CD4-positive, alpha-beta T cell treated with Interleukin-12 subunit alpha and Interleukin-12 subunit beta, for 1 hour (primary cell): ENCODE results near the gene ABT1.

ENCODE experiments used
- DNase-seq: peaks from one replicate; pipeline ENCODE4 v3.0.0-alpha.2; 2020

ABT1 gene

DNA sequence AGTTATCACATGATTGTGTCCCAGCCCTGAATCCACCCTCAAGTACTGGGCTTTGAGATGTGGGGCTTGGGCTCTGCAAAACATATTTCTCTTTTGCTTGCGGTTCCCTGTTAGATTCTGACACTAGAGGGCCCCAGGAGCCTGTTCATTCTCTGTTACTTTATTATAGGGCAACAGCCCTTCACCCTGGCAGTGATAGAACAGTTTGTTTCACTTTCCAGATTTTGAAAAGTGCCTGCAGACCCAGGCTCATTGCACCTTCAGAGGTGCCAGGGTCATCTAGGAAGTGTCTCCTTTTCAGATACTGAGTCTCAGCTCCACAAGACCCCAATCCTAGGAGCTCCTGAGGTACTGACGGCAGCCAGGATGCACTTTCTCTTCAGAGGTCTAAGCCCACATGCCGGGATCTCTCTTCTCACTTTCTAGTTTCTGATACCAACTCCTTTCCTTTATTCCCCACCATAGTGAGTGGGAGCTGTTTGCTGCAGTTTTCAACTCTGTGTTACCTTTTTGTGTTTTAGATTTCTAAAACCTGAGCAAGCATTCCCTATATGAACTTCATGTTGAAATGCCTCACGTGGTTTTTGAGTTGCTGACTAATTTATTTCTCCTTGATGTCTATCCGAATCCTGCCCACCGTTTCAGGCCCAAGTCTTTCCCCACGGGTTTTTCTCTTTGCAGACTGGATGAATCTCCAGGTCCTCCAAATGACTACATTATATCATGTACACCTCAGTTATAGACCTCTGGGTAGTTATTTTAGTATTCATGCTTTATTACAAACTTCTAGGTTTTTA lies 10.9 kb downstream of the ABT1 start:
- DNase-seq, result peak; percentile 78

- no peak for DNase-seq
Observed at GRCh38 chr6:26609463-26609862, 12.7 kb downstream of the ABT1 start.

DNA sequence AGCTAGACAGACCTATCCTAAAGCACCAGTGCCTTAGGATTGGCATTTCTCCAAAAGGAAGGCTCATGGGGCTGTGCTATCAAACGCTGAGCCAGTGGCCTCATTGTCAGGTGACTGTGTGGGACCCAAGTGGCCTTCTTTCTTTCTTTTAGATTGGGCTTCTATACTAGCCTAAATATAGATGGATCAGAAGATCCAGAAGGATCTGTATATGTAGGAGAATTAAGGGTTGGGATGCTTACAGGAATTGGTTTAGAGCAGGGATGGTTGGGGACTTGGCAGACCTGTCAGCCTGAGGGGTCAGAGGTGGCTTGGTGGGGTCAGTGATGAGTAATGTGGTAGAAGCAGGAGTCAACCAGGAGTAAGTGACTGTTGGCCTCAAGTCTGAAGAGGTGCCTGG lies 14.8 kb downstream of the ABT1 start:
- DNase-seq, result no peak

DNA sequence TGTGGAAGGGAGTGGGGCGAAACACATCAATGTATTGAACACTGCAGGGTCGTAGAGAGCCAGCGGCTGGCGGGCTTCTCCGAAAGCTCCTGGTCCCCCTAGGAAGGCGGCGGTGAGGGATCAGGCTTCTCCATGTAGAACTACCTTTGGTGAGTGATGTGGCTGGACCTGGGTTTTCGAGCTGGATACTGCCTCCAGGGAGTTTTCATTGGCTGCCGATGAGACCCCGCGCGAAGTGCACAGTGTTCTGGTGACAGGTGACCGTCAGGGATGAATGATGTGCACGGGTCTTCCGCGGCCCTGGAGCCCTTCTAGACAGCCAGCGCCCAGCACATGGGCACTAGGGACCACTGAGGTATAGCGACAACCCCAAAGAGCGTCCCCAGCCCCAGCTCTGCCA lies 16.4 kb downstream of the ABT1 start:
- no peak for DNase-seq

DNA sequence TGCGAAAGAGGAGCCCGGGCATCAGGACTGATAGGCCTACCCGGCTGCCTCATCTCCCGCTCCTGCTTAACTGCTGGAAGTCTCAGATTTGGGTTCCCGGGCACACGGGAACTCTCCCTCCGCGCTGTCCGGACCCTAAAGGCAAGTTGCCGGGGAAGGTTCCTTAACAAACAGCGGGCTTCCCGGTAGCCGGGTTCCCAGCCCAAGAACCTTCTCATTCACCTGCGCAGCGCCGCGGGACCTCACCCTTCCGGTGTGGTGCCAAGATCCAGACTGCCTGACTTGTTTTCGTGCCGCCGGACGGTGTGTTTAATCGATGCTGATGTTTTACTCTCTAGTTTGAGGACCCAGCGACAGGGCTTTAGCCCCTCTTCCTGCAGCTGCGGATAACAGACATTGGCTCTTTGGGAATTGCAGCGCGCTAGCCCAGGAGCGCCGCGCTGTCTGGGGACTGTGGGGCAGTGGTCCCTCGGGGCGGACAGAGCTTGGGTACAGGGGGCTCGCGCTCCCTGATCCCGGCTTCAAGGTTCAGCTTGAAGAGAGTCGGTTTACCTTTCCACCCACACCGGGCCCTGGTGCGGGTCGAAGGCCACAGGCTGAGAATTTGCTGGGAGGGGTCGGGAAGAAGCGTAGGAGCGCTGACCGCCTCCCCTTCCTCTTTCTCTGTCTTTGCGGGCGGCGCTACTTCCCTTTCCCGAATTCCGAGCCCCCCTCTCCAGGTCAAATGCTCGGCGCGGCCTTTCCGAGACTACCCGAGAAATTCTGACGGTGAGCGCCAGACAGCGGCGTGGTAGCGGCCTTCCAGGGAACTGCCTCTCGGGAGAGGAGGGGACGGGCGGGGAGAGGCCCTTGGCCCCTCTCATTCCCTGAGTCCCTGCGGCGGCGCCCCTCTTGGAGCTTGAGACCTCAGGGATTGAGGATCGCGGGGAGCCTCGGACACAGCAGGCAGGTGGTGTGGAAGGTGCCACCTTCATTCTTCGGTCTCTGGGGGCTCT lies 17.2 kb downstream of the ABT1 start:
- DNase-seq, result peak; percentile 21

GRCh38 chr6:26623339-26623859 lies 26.6 kb downstream of the ABT1 start:
- DNase-seq, result no peak

DNA sequence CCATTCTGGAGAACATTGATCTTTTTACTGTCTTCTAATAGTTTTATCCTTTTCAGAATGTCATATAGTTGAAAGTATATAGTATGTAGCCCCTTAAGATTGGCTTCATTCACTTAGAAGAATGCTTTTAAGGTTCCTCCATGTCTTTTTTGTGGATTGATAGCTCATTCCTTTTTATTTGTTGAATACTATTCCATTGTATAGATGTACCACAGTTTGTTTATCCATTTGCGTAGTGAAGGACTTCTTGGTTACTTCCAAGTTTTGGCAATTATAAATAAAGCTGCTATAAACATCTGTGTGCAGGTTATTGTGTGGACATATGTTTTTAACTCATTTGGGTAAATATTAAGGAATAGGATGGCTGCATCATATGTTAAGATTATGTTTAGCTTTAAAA lies 27.8 kb downstream of the ABT1 start:
- DNase-seq, result no peak

DNA sequence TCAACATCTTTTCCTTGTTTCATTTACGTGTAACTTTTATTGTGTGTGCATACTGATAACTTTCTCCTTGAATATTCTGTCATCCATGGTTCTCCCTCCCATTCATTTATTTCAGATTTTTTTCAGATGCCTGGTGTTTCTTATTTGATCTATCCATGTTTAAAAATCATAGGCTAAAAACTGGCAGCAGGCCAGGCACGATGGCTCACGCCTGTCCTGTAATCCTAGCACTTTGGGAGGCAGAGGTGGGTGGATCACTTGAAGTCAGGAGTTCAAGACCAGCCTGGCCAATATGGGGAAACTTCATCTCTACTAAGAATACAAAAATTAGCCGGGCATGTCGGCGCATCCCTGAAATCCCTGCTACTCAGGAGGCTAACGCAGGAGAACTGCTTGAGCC lies 31.1 kb downstream of the ABT1 start:
- no peak for DNase-seq

- no peak for DNase-seq
Observed at GRCh38 chr6:26629359-26629758, 32.6 kb downstream of the ABT1 start.

DNA sequence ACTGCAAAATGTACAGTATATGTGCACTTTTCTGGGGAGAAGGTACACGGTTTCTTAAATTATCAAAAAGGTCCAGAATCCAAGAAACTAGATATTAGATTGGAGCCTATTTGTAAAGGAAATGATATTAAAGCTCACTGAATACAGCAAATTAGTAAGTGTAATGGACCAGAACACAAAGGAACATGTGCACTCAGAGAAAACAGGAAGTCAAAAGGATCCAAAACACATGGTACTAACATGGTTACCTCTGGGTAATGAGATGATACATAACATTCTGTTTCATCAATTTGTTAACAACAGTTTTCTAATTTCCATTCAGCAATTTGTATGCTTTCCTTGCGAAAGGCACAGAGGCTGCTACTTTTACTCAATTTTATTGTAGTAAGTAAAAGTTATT lies 44.1 kb downstream of the ABT1 start:
- DNase-seq, result no peak

- DNase-seq, result no peak
Observed at GRCh38 chr6:26646074-26646473, 49.3 kb downstream of the ABT1 start.
